Eye (tissue), 1 donor: ENCODE measurements around the gene SLC9A8.

Experiments
- DNase-seq: peaks from one replicate; pipeline ENCODE4 v3.0.0-alpha.2; 2015

The SLC9A8 gene

DNA sequence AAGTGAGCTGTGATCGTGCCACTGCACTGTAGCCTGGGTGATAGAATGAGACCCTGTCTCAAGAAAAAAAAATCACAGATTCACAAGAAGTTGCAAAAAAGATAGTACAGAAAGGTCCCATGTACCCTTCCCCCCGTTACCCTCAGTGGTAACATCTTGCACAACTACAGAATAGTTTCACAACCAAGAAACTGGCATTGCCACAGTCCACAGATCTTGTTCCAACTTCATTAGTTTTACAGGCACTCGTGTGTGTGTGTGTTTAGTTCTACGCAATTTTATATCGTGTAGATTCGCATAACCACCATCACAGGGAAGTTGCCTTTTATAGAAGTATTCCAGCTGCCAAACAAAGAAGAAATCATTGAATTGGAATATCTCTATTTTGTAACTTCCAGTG, 83.6 kb downstream of the SLC9A8 start:
- DNase-seq = no peak

DNA sequence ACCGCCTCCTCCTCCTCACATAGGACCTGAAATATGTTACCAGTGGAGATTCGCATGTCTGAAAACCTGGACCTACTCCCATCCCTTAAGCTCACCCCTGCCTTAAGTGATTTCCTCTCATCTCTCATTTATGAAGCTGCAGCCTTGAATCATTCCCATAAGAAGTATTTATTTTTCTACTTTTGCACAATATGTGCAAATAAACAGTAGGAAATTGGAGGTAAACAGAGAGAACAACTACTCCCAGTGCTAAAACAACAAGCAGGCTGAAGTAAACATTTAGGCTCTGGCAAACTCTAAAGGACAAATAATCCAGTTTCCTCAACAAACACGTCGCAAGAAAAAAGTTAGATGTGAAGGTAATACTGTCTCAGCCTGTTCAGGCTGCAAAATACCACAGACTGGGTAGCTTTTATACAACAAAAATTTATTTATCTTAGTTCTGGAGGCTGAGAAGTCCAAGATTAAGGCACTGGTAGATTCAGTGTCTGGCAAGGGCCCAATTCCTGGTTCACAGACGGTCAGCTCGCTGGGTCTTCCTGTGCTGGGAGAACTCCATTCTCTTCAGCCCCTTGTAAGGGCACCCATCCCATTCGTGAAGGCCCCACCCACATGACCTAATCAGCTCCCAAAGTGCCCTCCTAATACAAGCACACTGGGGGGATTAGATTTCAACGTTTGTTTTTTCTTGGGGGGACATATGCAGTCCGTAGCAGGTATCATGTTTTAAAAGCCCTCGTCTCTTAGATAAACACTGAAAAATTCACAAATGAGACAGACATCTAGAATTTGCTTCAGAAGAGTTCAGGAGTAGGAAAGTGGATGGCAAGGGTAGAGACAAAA, 87.1 kb downstream of the SLC9A8 start:
- no peak for DNase-seq

DNA sequence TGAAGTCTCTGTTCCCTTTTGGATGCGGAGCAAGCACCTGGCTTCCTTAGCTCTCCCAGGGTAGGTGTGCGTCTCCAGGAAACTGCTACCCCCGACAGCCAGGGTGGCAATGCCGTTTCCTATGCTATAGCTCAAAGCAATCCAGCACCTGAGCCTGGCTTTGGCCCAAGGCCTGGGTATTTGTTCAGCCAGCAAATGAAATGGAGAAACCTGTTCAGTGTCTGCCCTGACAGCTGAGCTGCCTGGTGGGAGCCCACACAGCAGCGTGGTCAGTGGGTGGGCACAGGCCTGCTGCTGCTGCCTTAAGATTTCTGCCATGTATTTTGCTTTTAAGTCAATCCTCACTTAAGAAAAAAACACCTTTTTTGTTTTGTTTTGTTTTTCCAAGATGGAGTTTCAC, 89.0 kb downstream of the SLC9A8 start:
- DNase-seq = no peak

DNA sequence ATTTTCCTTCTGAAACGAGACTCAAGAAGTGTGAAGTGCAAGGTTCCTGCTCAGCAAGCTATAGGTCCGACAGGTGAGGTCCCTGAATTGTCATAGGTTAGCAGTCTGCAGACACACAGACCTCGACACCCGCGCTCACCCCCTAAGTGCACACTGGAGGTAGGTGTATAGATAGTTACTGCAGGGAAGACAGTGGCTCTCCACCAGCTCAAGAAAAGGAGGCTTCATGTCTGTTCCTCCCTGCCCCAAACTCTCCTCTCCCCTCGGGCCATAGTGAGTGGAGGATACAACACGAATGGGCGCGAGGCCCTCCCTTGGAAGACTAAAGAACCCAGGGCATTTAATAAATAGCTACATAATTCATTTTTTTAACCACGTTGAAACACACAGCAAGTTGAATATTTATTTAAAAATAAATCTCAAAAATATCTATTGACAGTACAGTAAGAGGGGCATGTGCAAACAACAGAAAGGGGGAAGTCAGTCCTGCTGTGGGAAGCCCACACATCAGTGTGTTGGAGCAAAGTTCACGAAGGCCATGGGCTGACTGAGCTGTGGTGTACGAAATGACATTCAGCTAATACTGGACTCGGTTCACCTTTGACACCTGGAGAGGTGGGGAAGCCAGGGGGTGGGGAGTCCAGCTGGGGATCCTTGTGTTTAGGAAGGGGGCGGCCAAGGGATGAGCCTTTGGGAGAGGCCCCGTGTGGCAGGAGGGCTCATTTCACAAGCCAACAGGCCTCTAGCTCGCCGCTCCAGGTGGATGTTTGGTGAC, 92.0 kb downstream of the SLC9A8 start:
- no peak for DNase-seq

DNA sequence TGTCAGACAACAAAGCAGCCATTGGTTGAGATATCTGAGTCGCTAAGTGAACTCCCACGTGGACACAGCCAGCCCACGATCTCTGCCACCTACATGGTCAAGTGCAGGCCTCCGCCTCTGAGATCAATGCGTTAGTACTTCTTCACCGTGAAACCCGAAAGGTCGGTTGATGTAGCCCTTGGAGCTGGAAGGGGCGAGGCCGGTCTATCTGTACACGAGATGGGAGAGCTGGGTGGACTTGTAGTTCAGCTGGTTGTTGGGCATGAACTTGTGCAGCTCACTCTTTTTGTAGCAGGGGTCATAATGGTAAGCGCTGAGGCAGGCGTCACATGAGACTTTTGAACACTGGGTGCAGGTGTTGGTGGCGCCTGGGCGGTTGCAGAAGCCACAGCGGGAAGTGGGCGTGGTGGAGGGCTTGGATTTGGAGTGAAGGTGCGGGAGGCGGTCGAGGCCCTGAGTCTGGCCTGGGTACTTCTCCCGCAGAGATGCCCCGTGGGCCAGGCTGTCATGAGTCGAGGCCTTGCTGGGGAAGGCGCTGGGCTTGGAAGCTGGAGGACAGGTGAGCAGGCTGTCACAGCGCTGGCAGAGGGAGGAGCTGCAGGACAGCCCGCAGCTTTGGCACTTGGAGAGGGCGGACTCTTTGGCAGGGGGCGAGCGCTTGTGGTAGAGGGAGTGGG, 92.9 kb downstream of the SLC9A8 start:
- DNase-seq = no peak

DNA sequence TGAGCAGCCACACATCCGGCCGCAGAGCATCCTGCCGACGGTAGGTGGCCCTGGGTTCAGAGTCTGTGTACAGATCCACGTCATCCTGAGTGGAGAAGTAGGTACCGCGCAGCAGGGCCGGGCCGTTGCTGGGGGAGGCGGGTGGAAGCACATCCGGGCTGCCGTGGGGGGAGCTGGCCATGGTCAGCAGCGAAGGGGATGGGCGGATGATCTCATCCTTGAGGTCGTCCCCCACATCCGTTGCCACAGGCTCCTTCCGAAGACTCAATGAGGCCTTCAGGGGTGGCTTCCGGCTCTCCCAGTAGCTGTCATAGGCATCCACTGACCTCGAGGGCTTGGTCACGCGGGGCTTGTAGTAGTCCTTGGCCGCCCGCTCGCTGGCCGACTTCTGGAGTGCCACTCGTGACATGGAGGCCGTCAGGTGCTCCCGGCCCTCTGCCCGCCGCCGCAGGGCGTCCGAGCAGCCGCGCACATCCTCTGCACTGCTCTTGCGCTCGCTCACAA, 93.5 kb downstream of the SLC9A8 start:
- DNase-seq = no peak

DNA sequence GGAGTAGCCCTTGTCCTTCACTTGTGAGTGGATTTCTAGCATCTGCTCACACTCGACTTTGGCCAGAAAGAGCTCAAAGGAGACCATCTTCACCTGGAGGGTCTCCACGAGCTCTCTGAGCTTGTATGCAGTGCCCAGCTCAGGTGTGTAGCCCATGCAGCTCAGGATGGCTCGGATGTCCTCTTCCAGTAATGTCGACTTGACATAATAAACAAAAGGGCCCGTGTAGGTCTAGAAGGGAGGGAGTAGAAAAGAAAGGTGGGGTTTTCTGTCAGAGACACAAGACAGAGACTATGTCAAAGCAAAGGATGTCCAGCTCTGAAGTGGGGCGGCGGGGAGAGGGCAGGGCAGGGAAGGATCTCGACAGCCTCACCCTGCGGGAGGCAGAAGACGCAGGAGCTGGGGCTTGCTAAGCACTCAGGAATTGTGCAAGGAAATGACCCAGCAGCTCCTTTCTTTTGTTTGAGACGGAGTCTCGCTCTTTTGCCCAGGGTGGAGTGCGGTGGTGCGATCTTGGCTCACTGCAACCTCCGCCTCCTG, 94.1 kb downstream of the SLC9A8 start:
- no peak for DNase-seq

DNA sequence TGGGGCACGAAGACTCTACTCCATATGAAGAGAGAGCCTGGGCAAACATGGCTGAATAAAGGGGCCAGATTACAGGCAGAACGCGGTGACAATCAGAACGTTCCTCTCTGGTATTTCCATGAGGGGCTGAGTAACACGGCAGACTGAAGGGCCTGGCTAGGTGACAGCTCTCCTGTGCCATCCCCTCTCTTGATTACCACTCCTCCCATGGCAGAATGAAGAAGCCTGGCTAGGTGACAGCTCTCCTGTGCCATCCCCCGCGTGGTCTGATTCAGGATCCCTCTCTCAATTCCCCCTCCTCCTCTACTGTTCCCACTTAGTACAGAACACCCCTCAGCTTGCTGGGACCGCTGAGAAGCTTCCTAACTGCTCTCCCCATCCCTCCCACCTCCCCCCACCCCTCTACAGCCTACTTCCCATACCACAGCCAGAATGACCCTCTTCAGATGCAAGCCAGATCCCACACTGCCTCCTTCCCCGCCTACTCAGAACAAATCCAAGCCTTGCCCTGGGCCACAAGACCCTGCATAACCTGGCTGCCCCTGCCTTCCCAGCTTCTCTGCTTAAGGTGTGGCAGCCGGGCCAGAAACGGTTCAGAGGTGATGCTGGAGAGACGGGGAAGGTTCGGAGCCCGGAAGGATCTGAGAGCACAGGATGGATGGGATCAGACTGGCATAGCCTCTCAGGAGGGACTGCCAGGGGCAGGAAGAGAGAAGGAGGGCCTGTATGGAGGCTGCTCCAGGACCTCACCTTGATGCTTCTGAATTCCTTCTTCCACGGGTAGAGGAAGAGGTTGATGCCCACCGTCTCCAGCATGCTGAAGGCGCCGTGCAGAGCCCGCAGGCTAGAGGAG, 95.0 kb downstream of the SLC9A8 start:
- DNase-seq = no peak

DNA sequence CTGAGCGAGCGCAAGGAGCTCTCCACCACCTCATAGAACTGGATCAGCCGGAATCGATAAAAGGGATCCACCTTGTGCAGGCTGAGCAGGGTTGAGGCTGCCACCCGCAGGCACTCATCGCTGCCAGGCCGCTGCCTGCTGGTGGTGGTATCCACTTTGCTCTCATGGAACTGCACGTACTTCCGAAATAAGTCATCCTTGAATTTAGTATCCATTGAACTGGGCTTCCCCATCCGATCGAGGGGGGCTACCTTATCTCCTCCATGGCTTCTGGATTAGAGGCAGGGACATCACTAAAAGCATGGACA, 95.6 kb downstream of the SLC9A8 start:
- no peak for DNase-seq

DNA sequence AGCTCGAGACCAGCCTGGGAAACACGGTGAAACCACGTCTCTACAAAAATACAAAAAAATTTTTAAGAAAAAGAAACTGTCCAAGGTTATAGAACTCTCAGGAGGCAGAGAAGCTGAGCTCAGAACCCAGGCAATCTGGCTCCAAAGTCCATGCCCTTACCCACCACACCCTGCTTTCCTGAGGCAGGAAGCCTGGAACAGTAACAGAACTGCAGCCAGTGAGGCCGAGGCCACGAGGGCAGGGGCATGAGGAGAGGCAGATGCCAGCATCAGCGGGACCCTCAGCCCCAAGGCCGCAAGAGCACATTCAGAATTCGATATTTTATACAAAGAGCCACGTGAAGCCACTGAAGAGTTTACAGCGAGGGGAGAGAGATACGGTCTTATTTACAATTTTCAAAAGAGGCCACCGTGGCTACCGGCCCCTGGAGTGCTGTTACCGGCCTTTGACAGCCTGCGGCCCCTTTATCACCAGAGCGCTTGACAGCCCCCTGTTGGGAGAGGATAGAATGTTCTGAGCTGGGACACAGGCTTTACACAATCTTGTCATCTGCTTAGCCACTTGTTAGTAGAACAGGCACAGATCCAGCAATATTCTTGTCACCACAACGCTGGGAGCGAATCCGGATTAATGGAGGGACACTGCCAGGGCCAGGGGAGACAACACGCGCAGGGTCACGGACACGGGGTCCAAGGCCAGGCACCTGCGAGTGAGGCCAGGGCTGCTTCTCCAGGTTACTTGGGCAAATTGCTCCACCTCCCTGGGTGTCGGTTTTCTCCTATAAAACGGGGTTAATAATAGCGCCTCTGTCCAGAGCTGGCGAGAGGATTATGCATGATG, 97.1 kb downstream of the SLC9A8 start:
- DNase-seq = peak; percentile 17

DNA sequence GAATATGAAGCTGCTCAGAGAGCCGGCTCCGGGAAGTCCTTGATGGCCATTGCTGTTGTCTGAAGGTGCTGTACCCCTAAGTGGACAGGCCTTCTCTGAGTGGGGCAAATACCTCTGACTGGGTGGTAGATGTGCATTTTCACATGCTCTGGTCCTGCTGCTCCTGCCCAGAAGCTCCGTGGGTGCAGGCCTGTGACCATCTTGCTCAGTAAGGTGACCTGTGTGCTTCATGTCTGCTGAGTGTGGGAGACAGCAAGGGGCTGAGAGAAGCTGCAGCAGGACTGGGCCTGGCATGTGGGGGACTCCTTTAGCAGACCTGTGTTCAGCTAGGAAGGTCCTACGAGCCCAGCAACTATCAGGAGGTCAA, 97.7 kb downstream of the SLC9A8 start:
- DNase-seq = no peak

DNA sequence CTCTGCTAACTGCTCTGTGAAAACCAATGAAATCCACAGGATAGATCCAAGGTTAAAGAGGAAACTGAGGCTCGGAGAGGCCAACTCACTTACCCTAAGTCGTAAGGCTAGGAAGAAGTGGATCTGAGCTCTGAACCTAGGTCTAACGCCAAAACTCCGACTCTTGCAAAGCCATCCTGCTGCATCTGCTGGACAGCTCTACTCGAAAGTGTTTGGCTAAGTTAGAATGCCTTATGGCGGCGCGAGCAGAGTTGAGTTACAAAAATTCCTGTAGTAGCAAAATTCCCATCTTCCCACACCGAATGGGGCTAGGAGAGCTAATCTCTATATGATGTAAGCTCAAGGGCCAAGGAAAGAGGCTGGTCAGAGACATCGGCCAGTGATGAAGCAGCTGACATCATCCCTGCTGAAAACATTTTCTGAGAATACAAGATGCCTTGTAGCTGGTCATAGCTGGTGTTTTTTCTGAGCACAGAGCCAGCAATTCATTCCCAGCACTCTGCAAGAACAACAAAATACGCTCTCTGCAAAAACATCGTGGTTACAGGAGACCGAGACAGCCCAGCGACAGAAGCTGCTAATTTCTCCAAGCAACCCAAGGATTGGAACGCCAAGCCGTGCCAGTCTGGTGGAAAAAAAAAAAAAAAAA, 100.9 kb downstream of the SLC9A8 start:
- DNase-seq = no peak

DNA sequence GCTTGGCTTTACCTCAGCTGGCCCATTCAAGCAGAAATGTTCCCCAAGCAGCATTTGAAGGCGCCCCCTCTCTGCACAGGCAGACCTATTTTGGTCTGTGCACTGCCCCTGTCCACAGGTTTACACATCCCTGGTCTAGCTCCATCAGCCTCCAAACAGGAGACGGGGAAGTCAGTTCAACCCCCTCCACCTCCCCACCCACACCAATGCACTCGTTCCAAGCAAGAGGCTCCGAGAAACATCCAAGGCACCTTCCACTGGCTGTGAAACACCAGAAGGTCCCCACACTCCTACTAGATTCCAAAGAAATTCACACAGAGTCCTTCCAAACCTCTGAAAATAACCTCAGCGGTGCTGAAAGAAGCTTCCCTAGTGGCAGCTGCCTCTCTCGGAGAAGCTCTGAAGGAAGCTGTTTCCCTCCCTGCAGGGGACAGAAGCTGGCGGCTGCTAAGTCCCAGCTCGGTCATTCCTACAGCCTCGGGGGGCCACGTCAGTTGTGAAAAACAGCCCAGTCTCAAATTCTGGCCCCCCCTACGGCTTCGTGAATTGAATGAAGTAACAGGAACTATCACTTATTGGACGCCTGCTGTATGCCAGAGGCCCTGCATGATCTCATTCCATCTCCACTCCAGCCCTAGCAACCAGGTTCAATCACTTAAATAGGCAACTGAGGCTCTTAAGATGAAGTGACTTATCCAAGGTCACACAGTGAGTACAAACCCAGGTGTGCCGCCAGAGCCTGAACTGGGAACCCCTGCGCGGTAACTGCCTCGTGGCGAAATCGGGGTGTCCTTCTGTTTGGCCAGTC, 101.9 kb downstream of the SLC9A8 start:
- no peak for DNase-seq

DNA sequence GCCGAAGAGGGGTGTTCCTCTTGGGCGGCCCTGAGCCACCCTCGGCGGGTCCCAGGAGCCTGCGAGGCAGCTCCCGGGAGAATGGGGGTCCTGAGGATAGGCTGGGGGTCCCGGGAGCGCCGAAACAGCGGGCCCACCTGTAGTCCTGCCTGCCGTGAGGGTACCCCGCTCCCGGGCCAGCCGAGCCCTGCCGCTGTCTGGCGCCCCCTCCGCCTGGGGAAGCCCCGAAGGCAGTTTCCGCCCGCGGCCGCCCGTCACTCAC, 102.4 kb downstream of the SLC9A8 start:
- DNase-seq = no peak

DNA sequence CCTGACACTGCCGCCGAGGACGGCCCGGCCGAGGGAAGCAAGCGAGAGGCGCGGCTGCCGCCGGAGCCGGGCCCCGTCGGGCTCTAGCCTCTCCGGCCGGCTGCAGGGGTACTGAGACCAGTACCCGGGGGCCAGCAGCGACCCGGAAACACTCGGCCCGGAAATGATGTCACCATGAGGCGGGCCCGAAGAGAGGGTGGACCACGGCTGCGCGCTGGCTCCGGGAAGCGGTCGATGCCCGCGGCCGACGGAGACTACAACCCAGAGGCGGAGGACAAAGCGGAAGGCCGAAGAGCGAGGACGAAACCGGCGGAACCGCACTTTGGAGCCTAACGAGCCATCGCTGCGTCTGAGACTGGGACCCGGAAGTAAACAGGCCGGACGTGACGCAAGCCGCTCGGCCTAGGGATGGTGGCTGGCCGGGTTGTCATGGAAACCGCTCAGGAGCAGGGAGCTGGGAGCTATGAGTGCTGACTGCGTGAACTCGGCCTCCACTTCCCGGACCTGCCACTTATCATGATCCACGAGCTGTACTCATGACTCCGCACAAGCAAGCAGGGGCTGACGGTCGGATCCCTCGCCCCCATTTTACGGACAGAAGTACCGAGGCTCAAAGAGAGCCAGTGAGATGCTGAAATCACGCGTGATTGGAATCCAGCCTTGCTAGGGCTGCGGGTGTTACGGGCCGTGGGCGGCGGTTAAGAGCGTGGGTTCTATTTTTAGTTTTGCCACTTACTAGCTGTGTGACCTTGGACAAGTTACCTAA, 102.9 kb downstream of the SLC9A8 start, which contains the start of gene SPATA2:
TSS of gene SPATA2 (minus strand) at position 150 of the 766 bp plus-strand sequence. CDS start 7,039 bp downstream, outside the sequence.
- peak; percentile 99 for DNase-seq

DNA sequence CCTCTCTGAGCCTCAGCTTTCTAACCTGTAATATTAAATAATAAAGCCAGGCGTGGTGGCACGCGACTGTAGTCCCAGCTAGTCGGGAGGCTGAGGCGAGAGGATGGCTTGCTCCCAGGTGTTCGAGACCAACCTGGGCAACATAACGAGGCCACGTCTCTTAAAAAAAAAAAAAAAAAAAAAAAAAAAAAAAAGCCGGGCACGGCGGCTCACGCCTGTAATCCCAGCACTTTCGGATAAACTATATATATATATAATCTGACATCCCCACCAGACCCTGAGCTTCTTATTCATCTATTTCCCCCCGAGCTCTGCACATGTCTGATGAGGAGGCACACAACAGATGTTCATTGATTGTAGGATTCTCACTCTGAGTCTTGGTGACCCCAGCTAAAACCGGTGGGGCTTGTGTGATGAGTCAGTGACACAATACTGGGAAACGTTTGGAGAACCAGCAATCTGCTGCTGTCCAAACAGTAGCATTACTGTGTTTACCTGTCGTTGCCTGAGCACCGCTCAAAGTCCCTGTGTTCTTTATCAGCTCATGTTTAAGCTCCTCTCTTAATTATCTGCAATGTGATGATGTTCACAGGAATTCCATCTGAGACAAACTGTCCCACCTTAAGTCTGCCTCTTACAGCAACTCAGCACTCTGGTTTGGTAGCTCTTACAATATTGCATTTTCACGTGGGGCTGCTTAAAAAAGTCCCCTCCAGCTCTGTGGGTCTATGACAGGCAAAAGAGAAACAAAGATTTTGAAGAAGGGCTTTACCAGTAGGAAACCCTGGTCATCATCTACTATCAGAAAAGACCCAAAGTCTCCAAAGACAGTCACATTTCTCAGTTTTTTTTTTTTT, 103.7 kb downstream of the SLC9A8 start:
- DNase-seq = peak; percentile 39

DNA sequence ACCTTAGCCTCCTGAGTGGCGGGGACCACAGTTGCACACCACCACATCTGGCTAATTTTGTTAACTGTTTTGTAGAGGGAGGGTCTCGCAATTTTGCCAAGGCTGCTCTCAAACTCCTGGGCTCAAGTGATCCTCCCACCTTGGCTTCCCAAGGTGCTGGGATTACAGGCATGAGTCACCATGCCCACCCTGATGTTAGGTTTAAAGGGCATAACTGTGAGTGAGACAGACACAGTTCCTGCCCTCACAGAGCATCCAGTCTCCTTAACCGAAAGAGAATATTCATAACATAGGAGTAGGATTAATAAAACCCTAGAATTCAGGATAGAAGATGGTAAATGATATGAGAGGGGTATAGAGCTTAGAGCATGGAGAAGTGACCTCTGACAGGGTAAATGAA, 105.8 kb downstream of the SLC9A8 start:
- no peak for DNase-seq

DNA sequence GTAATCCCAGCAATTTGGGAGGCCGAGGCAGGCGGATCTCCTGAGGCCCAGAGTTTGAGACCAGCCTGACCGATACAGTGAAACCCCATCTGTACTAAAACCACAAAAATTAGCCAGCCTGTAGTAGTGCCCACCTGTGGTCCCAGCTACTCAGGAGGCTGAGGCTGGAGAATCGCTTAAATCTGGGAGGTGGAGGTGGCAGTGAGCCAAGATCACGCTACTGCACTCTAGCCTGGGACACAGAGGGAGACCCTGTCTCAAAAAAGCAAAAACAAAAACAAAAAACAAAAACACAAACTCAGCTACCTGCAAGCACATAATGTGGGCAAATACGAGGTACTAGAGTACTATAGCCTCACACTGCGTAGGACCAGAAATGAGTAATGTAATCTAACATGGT, 106.4 kb downstream of the SLC9A8 start:
- DNase-seq = no peak
